GM18951 (cell line): ENCODE measurements around the gene CSNK1G2.

Experiments
- POLR2A ChIP-seq: IDR thresholded peaks from 4 replicates; pipeline ENCODE4 v1.6.1; 2011; ENCODE audit warnings: mild to moderate bottlenecking; ENCODE audit not compliant: insufficient read length, insufficient read depth; ENCODE audit errors: extremely low read depth
- in situ Hi-C: fragments of 300-500 bp; cut with MboI; formaldehyde crosslinking; loops from one replicate; pipeline ENCODE4 v1.12.0; 2022; ENCODE audit warnings: low sequenced_read_pairs, mixed read lengths, inconsistent platforms; ENCODE audit not compliant: unreplicated experiment

Gene CSNK1G2

GRCh38 chr19:1910177-1910576, 30.8 kb upstream of the CSNK1G2 start:
- in situ Hi-C loops: no loop called here
- no peak for TF ChIP-seq POLR2A

- in situ Hi-C loops: no loop called here
Observed at GRCh38 chr19:1911098-1911497, 29.9 kb upstream of the CSNK1G2 start.

GRCh38 chr19:1911995-1912394, 29.0 kb upstream of the CSNK1G2 start:
- in situ Hi-C loops: no loop called here

More at GRCh38 chr19:1911098-1911497, 29.9 kb upstream of the CSNK1G2 start:
- no peak for TF ChIP-seq POLR2A

GRCh38 chr19:1912760-1913505, 28.0 kb upstream of the CSNK1G2 start:
- TF ChIP-seq POLR2A: no peak
- in situ Hi-C loops: no loop called here

More at GRCh38 chr19:1911995-1912394, 29.0 kb upstream of the CSNK1G2 start:
- no peak for TF ChIP-seq POLR2A

- in situ Hi-C loops: no loop called here
- TF ChIP-seq POLR2A: no peak
Observed at GRCh38 chr19:1913781-1914577, 27.0 kb upstream of the CSNK1G2 start.

GRCh38 chr19:1914826-1915341, 26.1 kb upstream of the CSNK1G2 start:
- in situ Hi-C loops: no loop called here
- TF ChIP-seq POLR2A: no peak

- in situ Hi-C loops: no loop called here
- TF ChIP-seq POLR2A: no peak
Observed at GRCh38 chr19:1917146-1917545, 23.8 kb upstream of the CSNK1G2 start.

GRCh38 chr19:1917926-1918325, 23.0 kb upstream of the CSNK1G2 start:
- no peak for TF ChIP-seq POLR2A
- in situ Hi-C loops: no loop called here

GRCh38 chr19:1918975-1919374, 22.0 kb upstream of the CSNK1G2 start:
- no peak for TF ChIP-seq POLR2A
- in situ Hi-C loops: no loop called here

GRCh38 chr19:1920644-1921043, 20.3 kb upstream of the CSNK1G2 start:
- no peak for TF ChIP-seq POLR2A
- in situ Hi-C loops: no loop called here

GRCh38 chr19:1921326-1921725, 19.6 kb upstream of the CSNK1G2 start:
- in situ Hi-C loops: no loop called here

GRCh38 chr19:1921825-1922224, 19.1 kb upstream of the CSNK1G2 start:
- in situ Hi-C loops: no loop called here
- no peak for TF ChIP-seq POLR2A

More at GRCh38 chr19:1921326-1921725, 19.6 kb upstream of the CSNK1G2 start:
- TF ChIP-seq POLR2A: no peak

- in situ Hi-C loops: no loop called here
- TF ChIP-seq POLR2A: no peak
Observed at GRCh38 chr19:1922803-1923202, 18.2 kb upstream of the CSNK1G2 start.
